Adrenal gland (tissue), 5 donors: ENCODE data around the gene TAS2R43.

Experiments
- POLR2A ChIP-seq, 2 donors: fragments of 450-650 bp; IDR thresholded peaks; one replicate each; pipeline ENCODE4 v1.6.1; 2017; ENCODE audit warnings: antibody characterized with exemption in 2 of 2, mild to moderate bottlenecking in 2 of 2, moderate library complexity in 1 of 2
- TF ChIP-seq, protein P1 (sequence below), 6 experiments: fragments of 450-650 bp in 4 of 6; fragments of 200-600 bp in 2 of 6; sonication (generic) in 1 of 6; IDR thresholded peaks; 1 replicate in 5 of 6; 2 replicates in 1 of 6; pipeline versions ENCODE4 v1.5.1 to v1.8.0; 2016 to 2021; ENCODE audit warnings: antibody characterized with exemption in 6 of 6, mild to moderate bottlenecking in 2 of 6, moderate library complexity in 1 of 6
- donor health status: DM: no; HTN: no; CAD: no.

DNA sequence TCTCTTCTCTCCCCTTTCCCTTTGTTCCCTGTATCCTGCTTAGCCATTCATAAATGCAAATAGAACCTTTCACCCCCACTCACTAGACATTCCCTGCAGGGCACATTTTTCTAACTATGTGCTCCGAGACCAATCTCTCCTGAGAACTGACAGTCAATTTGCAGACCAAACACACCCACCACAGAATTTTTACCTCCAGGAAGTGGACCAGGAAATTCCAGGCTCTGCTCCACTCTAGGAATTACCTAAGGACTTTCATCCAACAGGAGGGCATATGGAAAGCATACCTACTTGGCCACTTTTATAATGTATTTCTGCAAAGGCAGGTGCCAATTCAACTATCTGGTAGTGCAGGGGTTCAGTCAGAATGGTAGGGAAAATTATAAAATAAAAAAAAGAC, 21.1 kb downstream of the TAS2R43 start:
- TF ChIP-seq, protein P1, sequence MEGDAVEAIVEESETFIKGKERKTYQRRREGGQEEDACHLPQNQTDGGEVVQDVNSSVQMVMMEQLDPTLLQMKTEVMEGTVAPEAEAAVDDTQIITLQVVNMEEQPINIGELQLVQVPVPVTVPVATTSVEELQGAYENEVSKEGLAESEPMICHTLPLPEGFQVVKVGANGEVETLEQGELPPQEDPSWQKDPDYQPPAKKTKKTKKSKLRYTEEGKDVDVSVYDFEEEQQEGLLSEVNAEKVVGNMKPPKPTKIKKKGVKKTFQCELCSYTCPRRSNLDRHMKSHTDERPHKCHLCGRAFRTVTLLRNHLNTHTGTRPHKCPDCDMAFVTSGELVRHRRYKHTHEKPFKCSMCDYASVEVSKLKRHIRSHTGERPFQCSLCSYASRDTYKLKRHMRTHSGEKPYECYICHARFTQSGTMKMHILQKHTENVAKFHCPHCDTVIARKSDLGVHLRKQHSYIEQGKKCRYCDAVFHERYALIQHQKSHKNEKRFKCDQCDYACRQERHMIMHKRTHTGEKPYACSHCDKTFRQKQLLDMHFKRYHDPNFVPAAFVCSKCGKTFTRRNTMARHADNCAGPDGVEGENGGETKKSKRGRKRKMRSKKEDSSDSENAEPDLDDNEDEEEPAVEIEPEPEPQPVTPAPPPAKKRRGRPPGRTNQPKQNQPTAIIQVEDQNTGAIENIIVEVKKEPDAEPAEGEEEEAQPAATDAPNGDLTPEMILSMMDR (IDR thresholded peaks at IDR 0.05), result no peak
- TF ChIP-seq POLR2A (IDR thresholded peaks at IDR 0.05), result no peak
